Eye (tissue), 1 donor: ENCODE measurements around the gene FPR1.
"Not testable (repeated sequence)": the region's sequence is repeated elsewhere in the genome, so short reads cannot be mapped to it uniquely, and the experiment has no call there.

Source experiments
- DNase-seq: peaks from one replicate; pipeline ENCODE4 v3.0.0-alpha.2; 2015

FPR1 gene

GRCh38 chr19:51777570-51778462, 26.1 kb upstream of the FPR1 start:
- DNase-seq, result peak; percentile 92

GRCh38 chr19:51776561-51776960, 24.9 kb upstream of the FPR1 start:
- DNase-seq, result not testable (repeated sequence)

DNA sequence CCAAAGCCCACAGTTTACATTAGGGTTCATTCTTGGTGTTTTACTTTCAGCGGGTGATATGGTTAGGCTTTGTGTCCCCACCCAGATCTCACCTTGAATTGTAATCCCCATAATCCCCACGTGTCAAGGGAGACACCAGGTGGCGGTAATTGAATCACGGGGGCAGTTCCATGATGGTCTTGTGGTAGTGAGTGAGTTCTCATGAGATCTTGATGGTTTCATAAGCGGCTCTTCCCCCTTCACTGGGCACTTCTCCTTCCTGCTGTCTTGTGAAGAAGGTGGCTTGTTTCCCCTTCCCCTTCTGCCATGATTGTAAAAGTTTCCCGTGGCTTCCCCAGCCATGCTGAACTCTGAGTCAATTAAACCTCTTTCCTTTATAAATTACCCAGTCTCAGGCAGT, 21.3 kb upstream of the FPR1 start:
- DNase-seq, result no peak

GRCh38 chr19:51771376-51772130, 19.9 kb upstream of the FPR1 start:
- DNase-seq, result no peak

DNA sequence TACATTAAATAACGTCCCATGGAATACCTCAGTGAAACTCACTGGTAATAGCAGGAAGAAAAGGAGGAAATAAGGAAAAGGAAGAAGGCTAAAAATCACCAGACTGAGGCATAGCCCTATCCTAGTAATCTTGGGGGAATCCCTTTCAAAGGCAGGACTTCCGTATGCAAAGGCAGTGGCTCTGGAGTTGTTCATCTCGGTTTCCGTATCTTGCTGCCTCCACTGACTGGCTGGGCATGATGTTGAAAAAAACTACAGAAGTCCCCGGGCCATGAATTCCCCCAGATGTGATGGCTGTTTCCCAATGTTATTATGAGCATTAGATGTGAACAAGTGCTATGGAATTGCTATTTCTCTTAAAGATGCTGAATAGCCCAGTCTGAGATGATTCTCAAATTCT, 14.8 kb upstream of the FPR1 start:
- no peak for DNase-seq

GRCh38 chr19:51765086-51765485, 13.4 kb upstream of the FPR1 start:
- no peak for DNase-seq

- DNase-seq, result no peak
Observed at GRCh38 chr19:51761696-51762095, 10.0 kb upstream of the FPR1 start.

- no peak for DNase-seq
Observed at GRCh38 chr19:51760697-51761356, 9.1 kb upstream of the FPR1 start, which contains the start of gene FPR2. TSS of gene FPR2 (plus strand) at chr19:51761180. CDS start at chr19:51768659, 7,479 bp downstream.

GRCh38 chr19:51755571-51755970, 3.9 kb upstream of the FPR1 start:
- DNase-seq, result no peak

- DNase-seq, result no peak
Observed at GRCh38 chr19:51754770-51755169, 3.1 kb upstream of the FPR1 start.

DNA sequence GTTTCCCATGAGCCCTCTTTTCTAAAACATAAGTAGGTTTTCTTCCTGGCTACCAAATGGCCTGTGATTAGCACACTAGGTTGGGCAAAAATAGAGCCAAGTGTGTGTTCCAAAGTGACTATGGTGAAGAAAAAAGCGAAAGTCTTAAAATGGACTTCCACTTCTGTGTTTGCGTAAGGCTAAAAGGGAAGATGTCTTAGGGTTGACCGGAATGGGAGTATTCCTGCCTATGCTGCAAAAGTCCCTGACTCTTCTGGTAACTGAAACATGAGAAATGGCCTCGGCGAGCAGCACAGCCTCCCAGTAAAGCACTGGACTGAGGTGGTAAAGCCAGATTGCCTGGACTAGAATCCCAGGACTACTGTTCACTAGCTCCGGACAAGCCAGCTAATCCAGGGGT, 2.4 kb upstream of the FPR1 start:
- no peak for DNase-seq

DNA sequence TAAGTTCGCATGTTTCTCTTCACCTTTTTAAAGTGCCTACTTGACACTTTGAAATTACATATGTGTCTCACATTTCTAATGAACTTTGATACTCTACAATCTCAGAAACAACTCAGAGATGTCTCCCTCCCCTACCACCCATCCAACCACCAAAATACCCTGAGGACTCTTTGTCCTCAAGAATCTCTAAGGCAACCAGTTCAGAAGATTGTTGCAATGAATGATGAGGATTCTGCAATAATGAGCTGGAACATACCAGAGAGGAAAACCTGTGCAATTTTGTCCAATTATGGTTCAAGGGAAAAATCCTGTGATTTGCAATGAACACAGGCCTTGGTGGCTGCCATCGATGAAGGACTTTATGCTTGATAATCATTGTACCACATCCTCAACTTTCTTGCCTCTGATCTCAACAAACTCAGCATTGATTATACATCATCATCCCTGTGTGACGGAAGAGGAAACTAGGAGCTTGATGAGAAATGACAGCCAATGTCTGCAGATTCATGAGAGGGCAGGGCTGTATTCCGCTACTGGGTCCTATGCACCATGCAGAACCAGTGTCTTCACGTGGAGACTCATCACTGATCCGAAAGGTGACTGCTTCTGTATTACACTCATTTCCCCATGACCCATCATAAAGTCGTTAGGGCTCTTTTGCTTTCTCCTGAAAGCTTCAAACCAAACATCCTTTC, 1.1 kb downstream of the FPR1 start:
- no peak for DNase-seq

- DNase-seq, result no peak
Observed at GRCh38 chr19:51749979-51750378, 1.7 kb downstream of the FPR1 start.

DNA sequence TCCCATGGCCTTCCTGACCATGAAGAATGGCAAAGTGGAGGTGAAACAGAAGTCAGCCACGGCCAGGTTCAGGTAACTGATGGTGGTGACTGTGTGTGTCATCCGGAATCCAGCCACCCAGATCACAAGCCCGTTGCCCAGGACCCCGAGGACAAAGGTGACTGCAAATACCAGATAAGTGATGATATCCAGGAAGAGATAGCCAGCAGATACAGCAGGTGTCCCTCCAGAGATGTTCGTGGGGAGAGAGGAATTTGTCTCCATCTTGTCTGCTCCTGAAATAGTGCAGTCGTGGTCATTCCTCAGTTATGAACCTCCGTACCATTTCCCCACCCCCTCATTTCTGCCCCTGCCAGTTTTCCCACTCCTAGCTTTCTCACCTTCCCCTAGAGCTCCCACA, 4.9 kb downstream of the FPR1 start:
- no peak for DNase-seq

DNA sequence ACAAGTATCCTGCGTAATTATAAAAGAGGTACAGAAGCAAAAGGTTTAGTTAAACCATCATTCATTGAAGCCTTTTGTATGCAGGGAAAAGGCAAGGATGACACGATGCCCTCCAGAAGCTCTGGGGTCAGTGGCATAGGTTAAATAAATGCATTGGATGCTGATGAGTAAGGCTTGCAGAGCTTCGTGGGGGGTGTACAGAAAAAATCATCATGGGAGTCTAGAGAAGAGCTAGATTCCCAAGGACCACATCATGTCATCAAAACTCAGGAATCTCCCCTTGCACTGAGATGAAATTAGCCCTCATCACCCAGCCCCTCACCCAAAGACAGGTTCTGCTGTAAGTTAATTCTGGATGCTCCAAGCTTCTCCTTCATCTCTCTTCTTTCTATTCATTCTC, 8.3 kb downstream of the FPR1 start:
- DNase-seq, result no peak

DNA sequence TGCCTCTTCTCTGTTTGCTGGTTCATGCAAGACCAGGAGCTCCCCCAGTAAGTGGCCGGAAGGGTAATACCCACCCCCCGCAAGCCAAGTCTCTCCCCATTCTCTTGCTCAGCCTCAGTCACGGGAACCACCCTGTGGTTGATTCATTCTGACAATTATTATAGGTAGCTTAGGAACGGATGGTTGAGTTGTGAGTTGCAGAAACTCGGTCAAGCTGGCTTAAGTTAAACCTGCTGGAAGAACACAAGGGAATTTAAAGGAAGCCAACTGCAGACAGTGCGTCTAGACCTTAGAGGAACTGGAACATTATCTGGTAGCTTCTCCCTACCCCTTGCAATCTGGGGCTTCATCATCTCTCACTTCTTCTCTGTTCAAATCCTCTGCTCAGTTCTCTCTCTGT, 8.9 kb downstream of the FPR1 start:
- peak; percentile 17 for DNase-seq

GRCh38 chr19:51740356-51740755, 11.3 kb downstream of the FPR1 start:
- DNase-seq, result no peak

DNA sequence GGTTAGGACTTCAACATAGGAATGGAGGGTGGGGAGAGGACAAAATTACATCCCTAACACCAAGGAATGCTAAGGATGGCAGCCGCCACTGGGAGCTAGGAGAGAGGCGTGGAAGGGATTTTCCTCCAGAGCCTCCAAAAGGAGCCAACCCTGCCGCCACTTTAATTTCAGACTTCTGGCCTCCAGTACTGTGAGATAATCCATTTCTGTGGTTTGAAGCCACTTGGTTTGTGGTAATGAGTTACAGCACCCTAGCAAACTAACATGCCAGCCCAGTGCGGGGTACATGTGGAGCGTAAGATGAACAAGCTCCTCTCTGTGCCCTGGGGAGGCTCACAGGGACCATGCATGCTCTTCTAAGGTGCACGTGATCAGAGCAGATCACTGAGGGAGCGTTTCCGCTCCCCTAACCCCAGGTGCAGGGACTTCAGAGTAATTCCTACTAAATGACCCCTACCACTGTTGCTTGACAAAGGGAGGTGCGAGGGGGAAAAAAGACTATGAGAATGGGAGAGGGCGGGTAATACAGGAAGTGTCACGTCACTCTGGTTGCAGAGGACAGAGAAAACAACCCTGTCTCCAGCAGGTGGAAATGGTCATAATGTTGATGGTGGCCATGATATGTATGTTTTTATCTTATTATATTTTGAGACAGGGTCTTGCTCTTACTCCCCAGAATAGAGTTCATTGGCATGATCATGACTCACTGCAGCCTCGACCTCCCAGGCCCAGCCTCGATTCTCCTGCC, 12.0 kb downstream of the FPR1 start:
- no peak for DNase-seq

DNA sequence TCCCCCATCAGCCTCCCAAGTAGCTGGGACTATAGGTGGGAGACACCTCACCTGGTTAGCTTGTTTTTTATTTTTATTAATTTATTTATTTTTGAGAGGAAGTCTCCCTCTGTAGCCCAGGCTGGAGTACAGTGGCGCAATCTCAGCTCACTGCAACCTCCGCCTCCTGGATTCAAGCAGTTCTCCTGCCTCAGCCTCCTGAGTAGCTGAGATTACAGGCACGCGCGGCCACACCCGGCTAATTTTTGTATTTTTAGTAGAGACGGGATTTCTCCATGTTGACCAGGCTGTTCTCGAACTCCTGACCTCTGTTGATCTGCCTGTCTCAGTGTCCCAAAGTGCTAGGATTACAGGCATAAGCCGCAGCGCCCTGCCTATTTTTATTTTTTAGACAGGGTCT, 13.2 kb downstream of the FPR1 start:
- not testable (repeated sequence) for DNase-seq

- no peak for DNase-seq
Observed at GRCh38 chr19:51737924-51738323, 13.8 kb downstream of the FPR1 start.

DNA sequence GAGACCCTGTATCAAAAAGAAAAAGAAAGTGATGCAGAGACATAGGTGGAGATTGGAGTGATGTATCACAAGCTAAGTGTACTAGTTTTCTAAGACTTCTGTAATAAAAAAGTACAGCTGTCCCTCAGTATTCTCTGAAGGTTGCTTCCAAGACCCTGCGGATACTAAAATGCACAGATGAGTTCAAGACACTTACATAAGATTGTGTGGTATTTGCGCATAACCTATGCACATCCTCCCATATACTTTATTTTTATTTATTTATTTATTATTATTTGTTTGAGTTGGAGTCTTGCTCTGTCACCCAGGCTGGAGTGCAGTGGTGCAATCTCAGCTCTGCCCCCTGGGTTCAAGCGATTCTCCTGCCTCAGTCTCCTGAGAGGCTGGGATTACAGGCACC, 14.3 kb downstream of the FPR1 start:
- no peak for DNase-seq

- DNase-seq, result no peak
Observed at GRCh38 chr19:51735759-51736449, 15.8 kb downstream of the FPR1 start.
